COLO829 (cell line): Measurements from ENCODE around the gene WDR13.
"Not testable (repeated sequence)": the region's sequence is repeated elsewhere in the genome, so short reads cannot be mapped to it uniquely, and the experiment has no call there.

ENCODE experiments used
- DNase-seq: peaks from one replicate; pipeline ENCODE4 v3.0.0; 2012; ENCODE audit warnings: low spot score

Gene WDR13

GRCh38 chrX:48595929-48596328, 1.4 kb upstream of the WDR13 start:
- DNase-seq = no peak

GRCh38 chrX:48598614-48599013, 1.3 kb downstream of the WDR13 start:
- DNase-seq = no peak

- no peak for DNase-seq
Measured at GRCh38 chrX:48599341-48599740, 2.0 kb downstream of the WDR13 start.

GRCh38 chrX:48600226-48600625, 2.9 kb downstream of the WDR13 start:
- DNase-seq = no peak

- DNase-seq = no peak
Measured at GRCh38 chrX:48601741-48602394, 4.6 kb downstream of the WDR13 start.

- no peak for DNase-seq
Measured at GRCh38 chrX:48604701-48605100, 7.4 kb downstream of the WDR13 start.

- DNase-seq = no peak
Measured at GRCh38 chrX:48606091-48606490, 8.8 kb downstream of the WDR13 start.

- no peak for DNase-seq
Measured at GRCh38 chrX:48611703-48612102, 14.4 kb downstream of the WDR13 start.

- DNase-seq = no peak
Measured at GRCh38 chrX:48613502-48614160, 16.3 kb downstream of the WDR13 start.

- DNase-seq = no peak
Measured at GRCh38 chrX:48616576-48616975, 19.3 kb downstream of the WDR13 start.

- DNase-seq = no peak
Measured at GRCh38 chrX:48617542-48618340, 20.4 kb downstream of the WDR13 start.

GRCh38 chrX:48626401-48627298, 29.4 kb downstream of the WDR13 start:
- no peak for DNase-seq

GRCh38 chrX:48631376-48632090, 34.2 kb downstream of the WDR13 start:
- DNase-seq = peak; percentile 90

- no peak for DNase-seq
Measured at GRCh38 chrX:48632207-48632606, 34.9 kb downstream of the WDR13 start.

GRCh38 chrX:48636301-48636700, 39.0 kb downstream of the WDR13 start:
- no peak for DNase-seq

GRCh38 chrX:48636776-48637175, 39.5 kb downstream of the WDR13 start:
- no peak for DNase-seq

- no peak for DNase-seq
Measured at GRCh38 chrX:48645669-48646068, 48.4 kb downstream of the WDR13 start.

GRCh38 chrX:48648336-48648751, 51.1 kb downstream of the WDR13 start:
- no peak for DNase-seq

GRCh38 chrX:48649102-48649501, 51.8 kb downstream of the WDR13 start:
- no peak for DNase-seq

GRCh38 chrX:48652055-48652579, 54.8 kb downstream of the WDR13 start:
- not testable (repeated sequence) for DNase-seq

GRCh38 chrX:48654746-48655145, 57.5 kb downstream of the WDR13 start:
- DNase-seq = not testable (repeated sequence)
